Midbrain (tissue), 1 donor: ENCODE data around the gene MAPK1.
"Not testable (repeated sequence)": the region's sequence is repeated elsewhere in the genome, so short reads cannot be mapped to it uniquely, and the experiment has no call there.

Experiments used
- DNase-seq: peaks from one replicate; lab custom pipeline; 2025; lab: John Stamatoyannopoulos, UW

Gene MAPK1

GRCh38 chr22:21881841-21882753, 14.7 kb upstream of the MAPK1 start:
- no peak for DNase-seq

GRCh38 chr22:21876486-21877176, 9.2 kb upstream of the MAPK1 start:
- no peak for DNase-seq

- not testable (repeated sequence) for DNase-seq
Measured at GRCh38 chr22:21874953-21875352, 7.5 kb upstream of the MAPK1 start.

GRCh38 chr22:21873619-21874018, 6.2 kb upstream of the MAPK1 start:
- no peak for DNase-seq

GRCh38 chr22:21872741-21873140, 5.3 kb upstream of the MAPK1 start:
- not testable (repeated sequence) for DNase-seq

GRCh38 chr22:21868651-21869050, 1.2 kb upstream of the MAPK1 start:
- no peak for DNase-seq

- peak; percentile 27 for DNase-seq
Measured at GRCh38 chr22:21866833-21867527, 465 bp downstream of the MAPK1 start.

GRCh38 chr22:21865041-21865440, 2.4 kb downstream of the MAPK1 start:
- peak; percentile 36 for DNase-seq

- no peak for DNase-seq
Measured at GRCh38 chr22:21862386-21863245, 4.8 kb downstream of the MAPK1 start.

- no peak for DNase-seq
Measured at GRCh38 chr22:21861851-21862250, 5.6 kb downstream of the MAPK1 start.

GRCh38 chr22:21861264-21861848, 6.1 kb downstream of the MAPK1 start:
- DNase-seq = no peak

GRCh38 chr22:21860491-21861039, 6.9 kb downstream of the MAPK1 start:
- DNase-seq = no peak

GRCh38 chr22:21858025-21858764, 9.2 kb downstream of the MAPK1 start:
- DNase-seq = no peak

- no peak for DNase-seq
Measured at GRCh38 chr22:21857481-21857914, 9.9 kb downstream of the MAPK1 start.

GRCh38 chr22:21856868-21857267, 10.6 kb downstream of the MAPK1 start:
- DNase-seq = no peak

- DNase-seq = no peak
Measured at GRCh38 chr22:21856197-21856596, 11.2 kb downstream of the MAPK1 start.

- DNase-seq = no peak
Measured at GRCh38 chr22:21855676-21856075, 11.8 kb downstream of the MAPK1 start.

GRCh38 chr22:21850660-21851059, 16.8 kb downstream of the MAPK1 start:
- no peak for DNase-seq

- DNase-seq = no peak
Measured at GRCh38 chr22:21849489-21849888, 18.0 kb downstream of the MAPK1 start.

GRCh38 chr22:21848057-21848456, 19.4 kb downstream of the MAPK1 start:
- not testable (repeated sequence) for DNase-seq
